ENCODE measurements around the gene CMTM1.
A peak's percentile ranks its signal among the peaks of the same experiment; 100 is the strongest.

GRCh38 chr16:66551348-66551759 lies 14.9 kb upstream of the CMTM1 start:
- TF ChIP-seq, protein P1, sequence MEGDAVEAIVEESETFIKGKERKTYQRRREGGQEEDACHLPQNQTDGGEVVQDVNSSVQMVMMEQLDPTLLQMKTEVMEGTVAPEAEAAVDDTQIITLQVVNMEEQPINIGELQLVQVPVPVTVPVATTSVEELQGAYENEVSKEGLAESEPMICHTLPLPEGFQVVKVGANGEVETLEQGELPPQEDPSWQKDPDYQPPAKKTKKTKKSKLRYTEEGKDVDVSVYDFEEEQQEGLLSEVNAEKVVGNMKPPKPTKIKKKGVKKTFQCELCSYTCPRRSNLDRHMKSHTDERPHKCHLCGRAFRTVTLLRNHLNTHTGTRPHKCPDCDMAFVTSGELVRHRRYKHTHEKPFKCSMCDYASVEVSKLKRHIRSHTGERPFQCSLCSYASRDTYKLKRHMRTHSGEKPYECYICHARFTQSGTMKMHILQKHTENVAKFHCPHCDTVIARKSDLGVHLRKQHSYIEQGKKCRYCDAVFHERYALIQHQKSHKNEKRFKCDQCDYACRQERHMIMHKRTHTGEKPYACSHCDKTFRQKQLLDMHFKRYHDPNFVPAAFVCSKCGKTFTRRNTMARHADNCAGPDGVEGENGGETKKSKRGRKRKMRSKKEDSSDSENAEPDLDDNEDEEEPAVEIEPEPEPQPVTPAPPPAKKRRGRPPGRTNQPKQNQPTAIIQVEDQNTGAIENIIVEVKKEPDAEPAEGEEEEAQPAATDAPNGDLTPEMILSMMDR (IDR thresholded peaks at IDR 0.05; ENCODE audit: extremely low read depth in 1 of 2, insufficient read depth in 1 of 2, low read depth in 1 of 2, low read length in 2 of 2), result peak; percentile 24 to 26
- TF ChIP-seq POLR2AphosphoS5 (IDR thresholded peaks at IDR 0.05; ENCODE audit: insufficient read depth, low read depth, low read length), result no peak
- TF ChIP-seq POLR2A (IDR thresholded peaks at IDR 0.05; ENCODE audit: low read depth, low read length), result no peak

All from endothelial cell of umbilical vein (primary cell).